Astrocyte of the hippocampus (primary cell): ENCODE data around the gene PSAP.
A peak's percentile ranks its signal among the peaks of the same experiment; 100 is the strongest.

Source experiments
- DNase-seq: peaks from one replicate; pipeline ENCODE4 v3.0.0; 2011; ENCODE audit warnings: low read depth, low spot score

The PSAP gene

DNA sequence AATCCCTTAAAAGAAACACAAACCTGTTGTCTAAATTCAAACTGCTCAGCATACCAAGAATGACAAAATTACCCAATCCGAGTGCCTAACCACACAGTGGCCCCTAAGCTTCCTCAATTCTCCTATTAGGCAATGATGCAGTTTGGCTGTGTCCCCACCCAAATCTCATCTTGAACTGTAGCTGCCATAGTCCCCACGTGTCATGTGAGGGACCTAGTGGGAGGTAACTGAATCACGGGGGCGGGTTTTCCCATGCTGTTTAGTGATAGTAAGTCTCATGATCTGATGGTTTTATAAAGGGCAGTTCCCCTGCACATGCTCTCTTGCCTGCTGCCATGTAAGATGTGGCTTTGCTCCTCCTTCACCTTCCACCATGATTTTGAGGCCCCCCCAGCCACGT is 21.9 kb downstream of the PSAP start:
- DNase-seq: no peak

DNA sequence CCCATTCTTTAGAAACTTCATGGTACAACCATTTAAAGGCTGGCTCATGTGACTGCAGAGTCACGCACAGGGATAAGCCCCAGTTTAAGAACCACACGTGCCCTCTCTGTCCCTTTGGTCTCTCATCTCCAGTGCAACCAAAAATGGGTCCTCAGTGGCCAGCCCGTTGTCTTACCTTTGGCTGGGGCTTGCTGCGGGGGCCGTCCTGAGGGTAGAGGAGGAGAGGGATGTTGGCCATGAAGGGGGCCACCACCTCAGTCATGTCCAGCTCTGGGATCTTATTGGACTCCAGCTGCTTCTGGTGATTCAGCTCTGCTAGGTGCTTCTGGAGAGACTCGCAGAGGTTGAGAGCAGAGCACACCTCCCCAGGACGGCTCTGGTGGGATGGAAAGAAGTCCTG is 22.3 kb downstream of the PSAP start:
- no peak for DNase-seq

DNA sequence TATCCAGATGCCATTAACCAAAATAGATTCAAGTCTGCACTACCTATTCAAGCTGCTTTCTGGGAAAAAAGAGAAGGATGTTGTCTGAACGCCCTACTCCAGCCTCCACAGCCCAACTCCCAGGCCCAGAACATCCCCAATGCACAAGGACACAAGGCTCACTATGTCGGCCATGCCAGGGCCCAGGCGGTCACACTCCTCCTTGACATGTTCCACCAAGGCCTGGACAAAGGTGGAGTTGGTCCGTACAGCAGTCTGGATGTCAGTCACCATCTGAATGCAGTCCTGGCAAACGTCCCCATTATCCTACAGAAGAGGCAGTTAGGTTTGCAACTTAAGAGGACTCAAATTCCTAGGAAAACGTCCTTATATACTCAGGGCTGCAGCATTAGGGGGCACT is 23.2 kb downstream of the PSAP start:
- no peak for DNase-seq

DNA sequence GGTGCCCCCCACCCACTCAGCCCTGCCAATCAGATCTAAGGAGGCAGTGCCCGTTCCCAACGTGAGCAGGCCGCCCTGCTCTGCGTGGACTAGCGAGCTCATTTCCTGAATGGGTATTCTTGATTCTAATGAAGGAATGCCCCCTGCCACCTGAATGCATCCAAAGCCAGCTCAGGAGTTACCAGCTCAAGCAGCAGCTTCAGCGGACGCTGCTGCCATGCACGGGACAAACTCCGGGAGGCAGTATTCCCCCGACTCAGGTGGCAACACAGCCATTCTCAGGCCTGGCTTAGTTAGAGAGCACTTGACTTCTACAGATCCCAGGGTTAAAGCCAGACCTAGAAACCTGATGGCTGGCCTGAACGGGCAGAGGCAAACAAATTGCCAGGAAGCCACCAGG is 25.8 kb downstream of the PSAP start:
- DNase-seq: no peak

DNA sequence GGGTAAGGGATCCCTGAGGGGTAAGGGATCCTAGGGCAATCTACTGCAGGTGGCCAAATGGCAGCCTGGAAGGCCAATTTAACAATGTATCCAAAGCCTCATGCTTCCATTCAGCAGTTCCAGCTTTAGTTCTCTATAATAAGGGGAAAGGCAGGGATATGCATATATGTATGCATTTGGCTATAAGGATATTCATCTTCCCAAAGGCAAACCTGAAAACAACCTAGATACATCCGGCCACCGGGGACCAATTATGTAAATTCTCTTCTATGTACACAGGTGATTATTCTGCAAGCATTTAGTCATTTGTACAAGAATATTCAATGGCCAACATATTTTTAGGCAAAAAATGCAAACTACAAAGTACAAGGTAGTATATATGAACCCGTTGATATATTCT is 26.7 kb downstream of the PSAP start:
- no peak for DNase-seq

DNA sequence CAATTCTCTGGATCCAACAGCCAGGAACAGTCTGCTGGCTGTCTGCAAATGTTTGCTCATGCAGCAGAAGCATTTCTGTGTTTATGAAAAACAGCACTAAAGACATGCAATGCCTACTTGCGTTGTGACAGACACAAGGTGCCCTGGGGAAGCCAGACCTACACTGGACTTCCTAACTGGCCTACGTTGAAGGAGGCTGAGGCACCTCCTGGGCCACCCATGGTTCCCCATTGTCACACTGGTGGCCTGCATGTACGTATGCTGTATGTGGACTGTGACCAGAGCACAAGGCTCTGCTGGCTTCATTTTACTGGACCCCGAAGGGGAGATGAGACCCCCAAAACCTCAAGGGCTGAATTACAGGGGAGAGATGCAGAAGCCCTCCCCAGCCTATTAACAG is 27.7 kb downstream of the PSAP start:
- no peak for DNase-seq

DNA sequence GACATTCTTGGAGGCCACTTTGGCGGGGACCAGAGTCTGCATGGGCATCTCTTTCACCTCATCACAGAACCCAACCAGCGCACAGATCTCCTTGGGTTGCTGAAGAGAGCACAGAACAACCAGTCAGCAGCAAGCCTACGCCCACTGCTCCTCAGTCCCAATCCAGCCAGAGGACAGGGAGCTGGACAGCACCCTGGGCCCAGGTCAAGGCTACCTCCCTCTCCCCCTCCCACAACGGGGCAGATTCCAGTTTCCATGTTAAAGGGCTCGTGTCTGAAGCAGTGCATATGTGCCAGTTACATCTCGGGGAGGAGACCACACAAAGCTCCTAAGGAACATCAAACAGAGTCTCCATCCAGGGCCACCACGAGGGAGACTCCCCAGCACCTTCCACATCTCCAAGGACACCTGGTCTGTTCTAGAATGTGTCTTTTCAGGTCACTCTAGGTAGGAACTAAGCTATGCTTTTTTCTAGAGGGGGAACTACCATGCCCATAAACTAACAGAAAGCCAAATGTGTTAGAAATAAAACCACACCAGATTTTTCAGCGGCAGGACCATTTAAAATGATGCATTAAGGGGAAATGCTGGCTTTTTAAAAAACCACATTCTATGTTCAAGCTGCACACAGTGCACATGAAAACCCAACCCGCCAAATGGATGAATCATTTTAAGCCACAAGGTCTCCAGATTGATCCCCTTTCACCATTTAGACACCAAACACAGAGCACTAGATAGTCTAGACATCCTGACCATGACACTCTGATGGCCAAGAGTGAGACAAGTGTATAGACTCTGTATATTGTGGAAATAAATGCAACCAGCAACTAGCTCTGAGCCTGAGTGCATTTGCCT is 28.9 kb downstream of the PSAP start:
- DNase-seq: peak; percentile 66

DNA sequence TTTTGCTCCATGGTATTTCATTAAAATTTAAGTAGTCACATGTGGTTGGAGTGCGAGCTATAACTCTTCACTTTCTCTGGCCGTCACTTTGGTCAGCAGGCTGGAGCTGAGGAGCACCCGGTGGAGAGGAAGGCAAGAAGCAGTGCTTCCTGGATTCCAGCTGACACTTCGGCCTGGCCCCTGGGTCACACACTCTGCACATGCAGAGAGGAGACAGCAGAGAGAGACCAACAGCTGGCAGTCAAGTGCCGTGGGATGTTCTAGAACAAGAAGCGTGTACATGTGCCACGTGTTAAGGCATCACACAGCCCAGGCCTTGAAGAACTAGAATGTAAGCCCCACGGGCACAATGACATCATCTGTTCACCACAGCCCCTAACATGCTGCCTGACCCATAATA is 30.1 kb downstream of the PSAP start:
- DNase-seq: no peak

DNA sequence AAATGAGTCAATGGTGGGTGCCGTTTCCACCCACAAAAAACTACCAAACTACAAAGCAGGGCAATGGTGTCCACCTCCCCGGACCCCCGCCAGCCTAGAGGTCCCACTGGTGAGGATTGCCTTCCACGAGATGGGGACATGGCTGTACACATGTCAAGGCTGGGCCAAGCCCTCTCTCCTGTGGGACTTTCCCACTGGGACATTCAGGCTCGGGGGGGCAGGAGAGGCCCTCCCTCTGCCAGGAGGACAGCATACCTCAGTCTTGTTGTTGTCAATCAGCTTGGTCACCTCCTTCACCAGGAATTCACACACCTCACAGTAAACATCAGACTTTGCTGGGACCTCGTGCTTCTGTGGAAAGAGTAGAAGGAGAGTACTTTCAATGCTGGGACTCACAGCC is 31.1 kb downstream of the PSAP start:
- DNase-seq: no peak

DNA sequence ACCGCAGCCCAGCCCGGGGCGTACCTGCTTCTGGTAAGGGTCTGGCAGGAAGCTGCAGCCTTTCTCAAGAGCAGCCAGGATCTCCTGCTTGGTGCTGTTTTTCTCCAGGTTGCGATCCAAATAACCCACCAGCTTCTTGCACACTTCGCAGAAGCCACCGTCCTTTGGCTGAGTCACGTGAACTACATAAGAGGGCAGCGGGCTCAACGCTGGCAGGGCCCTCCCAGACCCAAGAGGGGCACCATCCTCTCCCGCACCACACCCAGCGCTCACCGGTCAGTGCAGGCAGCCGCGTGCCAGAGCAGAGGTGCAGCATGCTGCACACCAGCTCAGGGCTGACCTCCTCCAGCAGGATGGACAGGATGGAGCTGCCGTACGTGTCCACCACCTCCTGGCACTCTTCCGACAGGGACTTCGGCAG is 31.6 kb downstream of the PSAP start:
- DNase-seq: no peak

DNA sequence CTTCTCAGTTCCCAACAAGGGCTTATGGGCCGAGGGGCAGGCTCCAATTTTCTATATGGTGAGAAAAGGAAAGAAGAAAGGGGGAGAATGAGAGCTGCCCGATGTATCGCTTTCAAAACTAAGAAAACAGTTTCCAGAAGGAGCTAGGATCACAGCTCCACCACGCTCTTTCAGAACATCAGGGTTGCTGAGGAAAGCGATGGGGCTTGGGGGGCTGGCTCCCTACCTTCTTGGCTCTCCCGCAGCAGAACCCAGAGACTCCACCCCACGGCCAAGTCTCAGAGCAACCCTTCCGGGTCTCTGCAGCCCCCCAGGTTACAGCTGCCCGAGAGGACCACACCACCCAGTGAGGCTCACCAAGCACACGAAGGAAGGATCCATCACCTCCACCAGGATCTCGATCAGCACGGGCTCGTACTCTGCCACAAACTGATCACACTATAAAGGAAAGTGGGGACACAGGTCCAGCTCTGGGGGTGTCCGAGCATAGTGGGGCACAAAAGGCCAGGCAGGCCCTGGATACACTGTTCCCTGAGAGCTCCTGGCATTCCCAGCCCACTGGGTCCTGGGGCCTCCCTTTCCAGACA is 32.3 kb downstream of the PSAP start:
- no peak for DNase-seq

DNA sequence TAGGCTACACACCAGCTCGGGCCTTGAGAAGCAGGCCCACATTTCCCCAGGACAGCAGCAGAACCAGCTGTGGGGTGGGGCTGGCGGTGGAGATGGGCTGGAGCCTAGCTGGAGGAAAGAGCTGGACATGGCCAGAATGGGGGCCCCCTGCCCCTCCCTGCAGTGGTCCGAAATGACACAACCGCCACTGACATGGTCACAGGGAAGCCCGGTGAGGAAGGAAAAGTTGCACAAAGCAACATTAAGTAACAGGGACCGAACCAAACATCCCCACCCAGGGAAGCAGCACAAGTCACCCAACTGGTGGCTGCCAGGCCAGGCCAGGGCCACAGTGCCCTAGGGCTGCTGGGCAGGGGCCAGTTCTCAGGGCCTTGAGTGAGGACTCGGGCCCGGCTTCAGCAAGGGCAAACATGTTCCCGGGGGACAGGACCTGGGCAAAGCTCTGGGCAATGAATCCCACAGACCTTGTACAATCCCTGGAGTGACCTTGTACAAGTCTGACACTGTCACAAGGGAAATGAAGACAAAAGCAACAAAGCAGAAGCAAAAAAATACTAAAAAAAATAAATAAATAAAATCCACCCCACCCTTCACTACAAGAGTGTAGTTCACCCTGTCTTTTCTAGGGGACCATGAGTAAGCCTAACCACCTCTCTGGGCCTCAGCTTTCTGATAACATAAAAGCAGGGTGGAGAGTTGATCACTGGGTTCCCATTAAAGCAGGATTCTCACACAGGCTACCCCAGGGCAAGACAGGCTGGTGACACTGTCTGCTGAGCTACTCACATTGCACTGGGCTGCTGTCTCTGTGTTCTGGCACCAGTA is 33.0 kb downstream of the PSAP start:
- no peak for DNase-seq

DNA sequence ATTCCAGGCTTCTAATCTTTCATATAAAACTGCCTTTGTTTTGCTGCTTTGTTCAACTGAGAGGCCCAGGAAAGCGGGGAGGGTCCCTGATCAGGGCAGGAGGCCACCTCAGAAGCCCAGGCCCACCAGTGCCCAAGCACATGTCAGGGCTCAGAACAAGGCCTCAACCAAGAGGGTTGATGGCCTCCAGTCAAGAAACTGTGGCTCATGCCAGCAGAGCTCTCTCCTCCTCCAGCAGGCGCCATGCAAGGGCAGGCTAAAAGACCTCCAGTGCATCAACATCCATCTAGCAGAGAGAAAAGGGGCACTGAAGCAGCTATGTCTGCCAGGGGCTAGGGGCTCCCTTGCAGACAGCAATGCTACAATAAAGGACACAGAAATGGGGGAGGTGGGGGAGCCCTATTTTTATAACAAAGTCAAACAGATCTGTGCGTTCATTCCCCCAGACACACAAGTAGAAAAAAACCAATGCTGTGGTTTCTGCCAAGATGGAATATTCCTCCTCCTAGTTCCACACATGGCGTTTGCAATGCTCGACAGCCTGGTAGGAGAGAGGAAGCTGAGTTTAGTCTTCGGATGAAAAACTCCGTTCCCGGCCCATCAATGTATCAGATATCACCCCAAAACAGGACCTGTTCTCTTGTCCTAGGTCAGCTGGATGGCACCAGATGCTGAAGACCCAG is 34.0 kb downstream of the PSAP start:
- DNase-seq: no peak

DNA sequence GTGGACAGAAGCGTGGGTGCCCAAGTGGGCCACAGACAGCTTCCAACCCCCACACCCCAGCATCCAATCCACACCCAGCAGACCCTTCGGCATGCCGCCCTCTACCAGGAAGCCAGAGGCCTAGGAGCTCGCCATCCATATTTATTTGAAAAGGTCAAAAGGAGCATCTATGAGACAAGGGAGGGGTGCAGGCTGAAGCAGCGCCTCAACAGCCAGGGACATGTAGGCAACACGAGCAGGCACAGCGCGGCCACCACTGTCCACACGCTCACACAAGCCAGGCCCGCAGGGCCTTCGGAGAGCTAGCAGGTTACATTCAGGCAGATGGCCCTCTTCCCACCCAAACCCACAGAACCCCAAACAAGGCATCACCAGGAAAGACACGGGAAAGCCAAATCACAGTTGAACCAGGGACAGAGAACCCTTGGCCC is 34.6 kb downstream of the PSAP start:
- DNase-seq: no peak

DNA sequence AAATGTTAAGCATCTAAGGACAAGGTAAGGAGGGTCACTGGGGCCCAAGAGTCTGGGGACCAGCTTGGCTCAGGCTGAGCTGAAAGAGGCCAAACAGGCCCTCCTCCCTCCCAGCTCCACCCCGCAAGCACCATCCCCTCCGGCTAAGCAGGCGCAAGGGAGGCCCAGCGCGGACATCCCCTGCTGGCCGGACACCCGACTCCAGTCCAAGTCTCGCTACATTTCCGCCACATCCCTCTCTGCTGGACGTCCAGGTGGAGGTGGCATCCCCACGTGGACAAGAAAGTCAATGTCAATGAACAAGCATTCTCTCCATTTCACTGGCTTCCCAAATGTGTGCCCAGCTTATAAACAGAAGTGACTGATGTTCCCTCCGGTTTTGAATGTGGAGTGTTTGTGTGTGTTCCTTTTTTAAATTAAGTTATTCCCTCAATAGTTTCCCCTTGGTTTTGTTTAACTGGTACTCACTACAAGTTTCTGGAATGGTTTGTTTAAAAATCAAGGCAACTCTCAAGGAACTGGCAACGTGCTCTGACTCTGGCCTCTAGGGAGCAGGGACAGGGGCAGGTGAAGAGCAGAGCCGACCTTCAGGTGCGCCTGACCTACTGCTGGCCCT is 35.4 kb downstream of the PSAP start:
- no peak for DNase-seq

DNA sequence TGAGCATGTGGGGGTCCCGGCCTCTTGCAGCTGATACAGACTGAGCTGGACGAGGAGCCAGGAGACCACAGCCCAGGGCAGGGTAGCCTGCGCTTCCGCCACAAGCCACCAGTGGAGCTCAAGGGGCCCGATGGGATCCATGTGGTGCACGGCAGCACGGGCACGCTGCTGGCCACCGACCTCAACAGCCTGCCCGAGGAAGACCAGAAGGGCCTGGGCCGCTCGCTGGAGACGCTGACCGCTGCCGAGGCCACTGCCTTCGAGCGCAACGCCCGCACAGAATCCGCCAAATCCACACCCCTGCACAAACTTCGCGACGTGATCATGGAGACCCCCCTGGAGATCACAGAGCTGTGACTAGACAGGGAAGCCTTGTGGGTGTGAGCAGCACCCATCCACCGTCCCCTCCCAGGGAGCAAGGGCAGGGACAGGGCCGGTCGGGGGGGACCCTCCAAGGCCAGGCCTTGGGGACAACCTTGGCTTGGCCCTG is 36.1 kb downstream of the PSAP start:
- no peak for DNase-seq

DNA sequence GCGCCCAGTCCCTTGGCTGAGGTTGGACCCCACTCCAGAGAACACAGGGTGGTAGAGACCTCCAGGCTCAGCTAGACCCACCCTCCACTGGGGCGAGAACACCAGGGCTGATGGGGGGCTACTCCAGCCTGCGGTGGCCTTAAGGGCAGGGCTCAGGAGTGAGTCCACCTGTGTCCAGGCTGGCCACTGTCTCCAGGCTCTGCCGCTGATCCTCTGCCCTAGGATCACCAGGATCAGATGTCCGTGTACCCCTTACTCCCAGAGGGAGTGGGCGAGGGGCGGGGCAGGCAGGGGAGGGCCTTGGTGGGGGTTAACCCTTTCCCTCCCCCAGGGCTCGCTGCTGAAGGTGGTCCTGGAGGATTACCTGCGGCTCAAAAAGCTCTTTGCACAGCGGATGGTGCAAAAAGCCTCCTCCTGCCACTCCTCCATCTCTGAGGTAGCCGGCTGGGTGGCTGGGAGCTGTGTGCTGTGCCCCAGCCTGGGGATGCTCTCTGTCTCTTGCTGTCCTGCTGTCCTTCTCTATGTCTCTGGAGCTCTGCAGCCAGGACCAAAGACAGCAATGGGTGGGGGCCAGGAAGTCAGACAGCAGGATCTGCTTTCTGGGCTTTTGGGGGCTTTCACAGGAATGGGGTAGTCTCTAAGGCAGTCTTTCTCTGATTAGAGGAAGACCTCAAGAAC is 38.0 kb downstream of the PSAP start:
- no peak for DNase-seq

DNA sequence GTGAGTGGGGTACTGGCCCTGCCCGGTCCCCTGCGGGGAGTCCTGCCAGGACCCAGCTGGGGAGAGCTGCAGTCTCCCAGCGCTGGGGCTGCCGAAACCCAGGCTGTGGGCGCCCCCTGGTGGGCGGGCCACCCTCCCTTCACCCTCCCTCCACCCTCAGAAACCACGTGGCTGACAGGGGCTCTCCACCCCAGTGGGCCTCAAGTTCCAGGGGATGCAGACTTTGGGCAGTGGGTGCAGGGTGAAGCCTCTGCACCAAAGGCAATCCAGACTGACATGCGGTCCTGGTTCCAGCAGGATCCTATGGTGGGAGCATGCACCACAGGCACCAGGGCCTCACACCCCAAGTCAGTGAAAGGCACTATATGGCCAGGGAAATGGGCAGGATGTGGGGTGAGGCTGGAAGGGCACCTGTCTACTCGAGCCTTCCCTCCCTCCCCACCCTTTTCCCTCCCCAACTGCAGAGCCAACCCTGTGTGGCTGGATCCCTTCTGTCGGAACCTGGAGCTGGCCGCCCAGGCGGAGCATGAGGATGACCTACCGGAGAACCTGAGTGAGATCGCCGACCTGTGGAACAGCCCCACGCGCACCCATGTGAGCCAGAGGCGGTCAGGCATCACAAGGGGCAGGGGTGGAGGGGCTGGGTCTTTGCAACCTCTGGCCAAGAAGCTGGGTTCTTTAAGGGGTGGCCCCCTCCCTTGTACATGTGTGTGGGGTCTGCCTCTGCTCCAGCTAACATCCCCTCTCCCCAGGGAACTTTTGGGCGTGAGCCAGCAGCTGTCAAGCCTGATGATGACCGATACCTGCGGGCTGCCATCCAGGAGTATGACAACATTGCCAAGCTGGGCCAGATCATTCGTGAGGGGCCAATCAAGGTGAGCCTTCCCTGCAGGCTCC is 38.8 kb downstream of the PSAP start:
- peak; percentile 73 for DNase-seq

DNA sequence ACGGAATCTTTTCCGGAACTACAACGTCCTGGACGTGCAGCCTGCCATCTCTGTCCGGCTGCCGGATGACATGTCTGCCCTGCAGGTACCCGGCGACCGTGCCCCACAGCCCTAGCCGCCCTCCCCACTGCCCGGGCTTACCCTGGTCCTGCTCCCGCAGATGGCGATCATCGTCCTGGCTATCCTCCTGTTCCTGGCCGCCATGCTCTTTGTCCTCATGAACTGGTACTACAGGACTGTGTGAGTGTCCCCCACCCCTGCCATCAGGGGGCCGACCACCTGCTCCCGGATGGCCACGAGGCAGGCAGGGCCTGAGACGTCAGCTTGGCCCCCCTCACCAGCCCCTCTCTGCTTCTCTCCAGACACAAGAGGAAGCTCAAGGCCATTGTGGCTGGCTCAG is 39.7 kb downstream of the PSAP start:
- DNase-seq: no peak
